Thyroid gland (tissue), 4 donors: ENCODE results near the gene TUBB2B. TPM values are rescaled to one million over a fixed set of nuclear protein-coding genes. Genes with fewer than 3 reads are reported as not detected.
A peak's percentile ranks its signal among the peaks of the same experiment; 100 is the strongest.

ENCODE experiments used
- DNase-seq, 2 donors: peaks; one replicate each; pipeline ENCODE4 v3.0.0-alpha.2; 2019
- H3K27ac ChIP-seq, 3 donors: fragments of 200-600 bp; sonication (generic); 1 replicate in 2 of 3; 2 replicates in 1 of 3; pipeline ENCODE4 v1.5.1; 2016 to 2019; ENCODE audit warnings: mild to moderate bottlenecking in 1 of 3, moderate library complexity in 1 of 3
- H3K27me3 ChIP-seq: fragments of 200-600 bp; sonication (generic); one replicate; pipeline ENCODE4 v1.5.1; 2019
- H3K36me3 ChIP-seq, 2 donors: fragments of 200-600 bp; sonication (generic); one replicate each; pipeline ENCODE4 v1.5.1; 2016 to 2019
- H3K4me1 ChIP-seq, 2 donors: fragments of 200-600 bp; sonication (generic); one replicate each; pipeline ENCODE4 v1.5.1; 2017 to 2019
- H3K4me3 ChIP-seq, 3 donors: fragments of 200-600 bp; sonication (generic); replicated peaks in 1 of 3; 1 replicate in 2 of 3; 2 replicates in 1 of 3; pipeline ENCODE4 v1.5.1; 2016; ENCODE audit warnings: mild to moderate bottlenecking in 1 of 3
- H3K9me3 ChIP-seq: fragments of 200-600 bp; sonication (generic); one replicate; pipeline ENCODE4 v1.5.1; 2017
- POLR2A ChIP-seq, 2 donors: fragments of 450-650 bp; IDR thresholded peaks; one replicate each; pipeline ENCODE4 v1.6.1; 2017; ENCODE audit warnings: antibody characterized with exemption in 2 of 2, mild to moderate bottlenecking in 2 of 2, moderate library complexity in 1 of 2
- WGBS, 2 donors: methylation state at CpG; one replicate each; pipeline ENCODE4 v1.1.5; 2017; 5-methylcytosine and 5-hydroxymethylcytosine counted together
- intact Hi-C: fragments of 100-400 bp; cut with DNase I; formaldehyde crosslinking; loops from one replicate; pipeline ENCODE4 v1.15.1; 2023
- total RNA-seq, 4 donors: library from RNA; depleted of rRNA; stranded (reverse); fragments of >200 nt; gene quantifications; one replicate each; pipeline ENCODE4 v1.2.3, GENCODE V29; 2016
- TF ChIP-seq, protein P1 (sequence below), 6 experiments: fragments of 200-600 bp in 3 of 6; fragments of 450-650 bp in 3 of 6; sonication (generic) in 3 of 6; IDR thresholded peaks; one replicate each; pipeline ENCODE4 v1.5.1; 2016 to 2019; ENCODE audit warnings: antibody characterized with exemption in 6 of 6, mild to moderate bottlenecking in 2 of 6, inconsistent platforms in 1 of 6, moderate library complexity in 1 of 6

The TUBB2B gene
- total RNA-seq, 4 donors from 2014 or later, result 1.1 to 6.1 (median 3.5) TPM; not detected in 1

- DNase-seq, result no peak
- no peak for TF ChIP-seq POLR2A (IDR thresholded peaks at IDR 0.05)
- TF ChIP-seq, protein P1, sequence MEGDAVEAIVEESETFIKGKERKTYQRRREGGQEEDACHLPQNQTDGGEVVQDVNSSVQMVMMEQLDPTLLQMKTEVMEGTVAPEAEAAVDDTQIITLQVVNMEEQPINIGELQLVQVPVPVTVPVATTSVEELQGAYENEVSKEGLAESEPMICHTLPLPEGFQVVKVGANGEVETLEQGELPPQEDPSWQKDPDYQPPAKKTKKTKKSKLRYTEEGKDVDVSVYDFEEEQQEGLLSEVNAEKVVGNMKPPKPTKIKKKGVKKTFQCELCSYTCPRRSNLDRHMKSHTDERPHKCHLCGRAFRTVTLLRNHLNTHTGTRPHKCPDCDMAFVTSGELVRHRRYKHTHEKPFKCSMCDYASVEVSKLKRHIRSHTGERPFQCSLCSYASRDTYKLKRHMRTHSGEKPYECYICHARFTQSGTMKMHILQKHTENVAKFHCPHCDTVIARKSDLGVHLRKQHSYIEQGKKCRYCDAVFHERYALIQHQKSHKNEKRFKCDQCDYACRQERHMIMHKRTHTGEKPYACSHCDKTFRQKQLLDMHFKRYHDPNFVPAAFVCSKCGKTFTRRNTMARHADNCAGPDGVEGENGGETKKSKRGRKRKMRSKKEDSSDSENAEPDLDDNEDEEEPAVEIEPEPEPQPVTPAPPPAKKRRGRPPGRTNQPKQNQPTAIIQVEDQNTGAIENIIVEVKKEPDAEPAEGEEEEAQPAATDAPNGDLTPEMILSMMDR (IDR thresholded peaks at IDR 0.05), result no peak
- Histone ChIP-seq H3K36me3 (no peaks in the 10 kb centered on the region), H3K9me3 (no peaks in the 10 kb centered on the region), H3K4me3 (no peak overlapping the region), H3K27ac (no peak overlapping the region), H3K27me3 (no peaks in the 10 kb centered on the region), H3K4me1 (peaks cover 12% of the 10 kb centered on the region in 2 donors)
- intact Hi-C loops, result no loop called here
- 72 to 90% methylated on average over 3 of the region's 3 CpGs for WGBS, 2 donors
These were observed 8.6 kb upstream of the TUBB2B start for GRCh38 chr6:3236005-3236404.

- no peak overlapping the region for H3K4me3 ChIP-seq
- H3K4me1 ChIP-seq, result peaks cover 12 to 14% of the 10 kb centered on the region in 2 donors
- TF ChIP-seq, protein P1 (IDR thresholded peaks at IDR 0.05), result no peak
- no peak for TF ChIP-seq POLR2A (IDR thresholded peaks at IDR 0.05)
- H3K36me3 ChIP-seq, result no peaks in the 10 kb centered on the region
- DNase-seq, result no peak
- H3K9me3 ChIP-seq, result no peaks in the 10 kb centered on the region
- H3K27me3 ChIP-seq, result no peaks in the 10 kb centered on the region
- intact Hi-C loops, result no loop called here
- H3K27ac ChIP-seq, result no peak overlapping the region
- WGBS, 2 donors, result 82 to 97% methylated on average over 2 of the region's 2 CpGs
These were observed 8.0 kb upstream of the TUBB2B start for GRCh38 chr6:3235486-3235885.

DNA sequence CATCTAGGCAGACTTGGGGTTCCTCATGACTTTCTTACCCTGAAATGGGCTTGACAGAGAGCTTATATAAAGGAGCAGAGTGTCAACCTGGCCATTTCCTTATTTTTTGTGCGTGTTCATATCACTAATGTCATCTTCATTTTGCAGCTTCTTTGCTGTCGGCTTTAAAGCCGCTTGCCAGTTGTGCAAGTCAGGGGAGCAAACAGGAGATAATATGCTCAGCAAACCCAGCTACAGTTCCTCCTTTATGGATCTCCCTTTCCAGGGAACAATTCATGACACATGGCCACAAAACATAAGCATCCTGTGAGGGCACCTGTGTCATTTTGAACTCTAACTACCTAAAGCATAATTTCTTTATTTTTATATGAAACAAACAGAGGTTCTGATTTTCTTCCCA, 6.5 kb upstream of the TUBB2B start:
- Histone ChIP-seq H3K27ac (no peak overlapping the region), H3K27me3 (peaks cover 12% of the 10 kb centered on the region), H3K4me1 (peaks cover 20 to 23% of the 10 kb centered on the region in 2 donors), H3K9me3 (no peaks in the 10 kb centered on the region), H3K4me3 (no peak overlapping the region), H3K36me3 (no peaks in the 10 kb centered on the region)
- 88 to 92% methylated on average over 3 of the region's 3 CpGs for WGBS, 2 donors
- DNase-seq, result no peak
- TF ChIP-seq POLR2A (IDR thresholded peaks at IDR 0.05), result no peak
- TF ChIP-seq, protein P1 (IDR thresholded peaks at IDR 0.05), result no peak
- intact Hi-C loops, result no loop called here

GRCh38 chr6:3233321-3233720, 5.9 kb upstream of the TUBB2B start:
- no peaks in the 10 kb centered on the region for H3K9me3 ChIP-seq
- TF ChIP-seq, protein P1 (IDR thresholded peaks at IDR 0.05), result no peak
- no peak for TF ChIP-seq POLR2A (IDR thresholded peaks at IDR 0.05)
- 94 to 96% methylated on average over 3 of the region's 3 CpGs for WGBS, 2 donors

GRCh38 chr6:3232017-3232945, 4.8 kb upstream of the TUBB2B start:
- H3K9me3 ChIP-seq, result no peaks in the 10 kb centered on the region
- H3K36me3 ChIP-seq, result no peaks in the 10 kb centered on the region
- intact Hi-C loops, result no loop called here

More at GRCh38 chr6:3233321-3233720, 5.9 kb upstream of the TUBB2B start:
- intact Hi-C loops, result no loop called here
- Histone ChIP-seq H3K36me3 (no peaks in the 10 kb centered on the region), H3K4me3 (no peak overlapping the region), H3K27ac (no peak overlapping the region), H3K4me1 (peaks cover 25 to 28% of the 10 kb centered on the region in 2 donors), H3K27me3 (peaks cover 12% of the 10 kb centered on the region)
- DNase-seq, result no peak

More at GRCh38 chr6:3232017-3232945, 4.8 kb upstream of the TUBB2B start:
- WGBS, 2 donors, result 33 to 34% methylated on average over 23 of the region's 23 CpGs
- Histone ChIP-seq H3K27ac (no peak overlapping the region), H3K4me3 (peak overlapping the region in 1 of 3 donors; percentile 36), H3K4me1 (peaks cover 36 to 39% of the 10 kb centered on the region in 2 donors), H3K27me3 (peaks cover 15% of the 10 kb centered on the region)
- no peak for DNase-seq
- TF ChIP-seq, protein P1 (IDR thresholded peaks at IDR 0.05), result no peak
- TF ChIP-seq POLR2A (IDR thresholded peaks at IDR 0.05), result no peak
